ENCODE measurements around the gene SMIM35.

DNA sequence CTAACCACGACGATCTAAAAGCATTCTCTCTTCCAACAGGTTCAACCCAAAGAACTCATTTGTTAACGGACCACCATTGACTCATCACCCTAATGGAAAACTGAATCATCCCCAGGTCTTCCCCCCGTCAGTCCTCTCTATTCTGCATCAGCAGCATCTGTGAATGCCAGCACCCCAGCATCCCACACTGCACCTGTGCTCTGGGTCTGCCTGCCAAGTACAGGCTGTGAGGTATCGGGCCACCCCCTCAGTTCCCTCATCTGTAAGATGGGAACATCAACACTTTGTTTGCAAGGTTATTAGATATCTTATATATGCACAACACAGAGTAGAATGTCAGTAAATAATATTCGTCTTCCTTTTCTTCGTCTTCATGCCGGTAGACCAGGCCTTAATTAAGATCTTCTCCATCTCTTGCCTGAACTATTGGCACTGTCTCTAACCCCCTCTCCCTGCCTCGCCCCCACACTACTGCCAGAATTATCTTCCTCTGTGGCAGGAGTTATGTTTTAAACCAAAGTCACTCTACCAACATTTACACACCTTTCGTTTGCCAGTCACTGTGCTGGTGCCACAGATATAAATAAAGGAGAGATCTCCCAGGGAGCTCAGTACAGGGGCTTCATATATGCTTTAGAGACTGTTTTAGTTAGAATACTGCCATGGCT is 17.7 kb downstream of the SMIM35 start:
- TF ChIP-seq, protein P1, sequence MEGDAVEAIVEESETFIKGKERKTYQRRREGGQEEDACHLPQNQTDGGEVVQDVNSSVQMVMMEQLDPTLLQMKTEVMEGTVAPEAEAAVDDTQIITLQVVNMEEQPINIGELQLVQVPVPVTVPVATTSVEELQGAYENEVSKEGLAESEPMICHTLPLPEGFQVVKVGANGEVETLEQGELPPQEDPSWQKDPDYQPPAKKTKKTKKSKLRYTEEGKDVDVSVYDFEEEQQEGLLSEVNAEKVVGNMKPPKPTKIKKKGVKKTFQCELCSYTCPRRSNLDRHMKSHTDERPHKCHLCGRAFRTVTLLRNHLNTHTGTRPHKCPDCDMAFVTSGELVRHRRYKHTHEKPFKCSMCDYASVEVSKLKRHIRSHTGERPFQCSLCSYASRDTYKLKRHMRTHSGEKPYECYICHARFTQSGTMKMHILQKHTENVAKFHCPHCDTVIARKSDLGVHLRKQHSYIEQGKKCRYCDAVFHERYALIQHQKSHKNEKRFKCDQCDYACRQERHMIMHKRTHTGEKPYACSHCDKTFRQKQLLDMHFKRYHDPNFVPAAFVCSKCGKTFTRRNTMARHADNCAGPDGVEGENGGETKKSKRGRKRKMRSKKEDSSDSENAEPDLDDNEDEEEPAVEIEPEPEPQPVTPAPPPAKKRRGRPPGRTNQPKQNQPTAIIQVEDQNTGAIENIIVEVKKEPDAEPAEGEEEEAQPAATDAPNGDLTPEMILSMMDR (IDR thresholded peaks at IDR 0.05), result no peak
- TF ChIP-seq POLR2AphosphoS5 (IDR thresholded peaks at IDR 0.05), result no peak

All from transverse colon (tissue), 4 donors.